OCI-M2 (cell line): ENCODE results near the gene CYP3A4.
"Not testable (repeated sequence)": the region's sequence is repeated elsewhere in the genome, so short reads cannot be mapped to it uniquely, and the experiment has no call there.

Experiments used
- DNase-seq: peaks from one replicate; lab custom pipeline; 2025; ENCODE audit not compliant: unreplicated experiment; lab: John Stamatoyannopoulos, UW

Gene CYP3A4

DNA sequence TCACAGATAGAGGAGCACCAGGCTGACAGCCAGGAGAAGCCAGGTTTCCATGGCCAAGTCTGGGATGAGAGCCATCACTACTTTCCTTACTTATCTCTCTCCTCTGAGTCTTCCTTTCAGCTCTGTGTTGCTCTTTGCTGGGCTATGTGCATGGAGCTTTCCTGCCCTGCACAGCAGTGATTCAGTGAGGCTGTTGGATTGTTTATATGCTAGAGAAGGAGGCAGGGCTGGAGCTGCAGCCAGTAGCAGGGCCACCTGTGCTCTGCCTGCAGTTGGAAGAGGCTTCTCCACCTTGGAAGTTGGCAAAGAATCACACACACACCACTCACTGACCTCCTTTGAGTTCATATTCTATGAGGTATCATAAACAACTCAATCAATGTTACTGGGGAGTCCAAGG, at the start of gene CYP3A4:
TSS of gene CYP3A4 (minus strand) at position 178 of the 400 bp plus-strand sequence. CDS start at position 75, 103 bp downstream.
- no peak for DNase-seq

DNA sequence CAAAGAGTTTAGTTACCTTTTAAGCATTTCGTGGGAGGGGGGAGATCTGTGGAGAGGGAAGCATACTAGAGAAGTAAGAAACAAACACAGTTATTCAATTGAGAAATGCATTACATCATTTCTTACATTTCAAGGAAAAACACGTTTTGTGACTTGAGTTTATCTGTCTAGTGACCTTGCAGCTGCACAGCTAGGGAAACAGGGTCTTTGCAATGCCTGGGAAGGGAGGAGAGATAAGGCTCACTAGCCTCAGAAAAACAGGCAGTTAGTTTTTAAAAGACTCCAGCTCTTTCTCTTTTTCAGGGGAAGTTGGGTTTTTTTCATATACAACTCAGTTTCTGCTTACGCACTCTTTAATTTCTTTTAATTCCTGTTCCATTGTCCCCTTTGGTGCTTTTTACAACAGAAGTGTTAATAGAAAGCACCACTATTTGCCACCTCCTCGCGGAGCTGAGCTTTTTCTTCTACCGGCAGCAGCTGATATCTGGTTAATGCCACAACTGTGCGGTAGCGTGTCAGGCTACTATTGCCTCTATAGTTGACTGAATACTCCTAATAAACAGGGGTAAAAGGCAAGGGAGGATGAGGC, 49.4 kb upstream of the CYP3A4 start:
- DNase-seq: peak; percentile 38

DNA sequence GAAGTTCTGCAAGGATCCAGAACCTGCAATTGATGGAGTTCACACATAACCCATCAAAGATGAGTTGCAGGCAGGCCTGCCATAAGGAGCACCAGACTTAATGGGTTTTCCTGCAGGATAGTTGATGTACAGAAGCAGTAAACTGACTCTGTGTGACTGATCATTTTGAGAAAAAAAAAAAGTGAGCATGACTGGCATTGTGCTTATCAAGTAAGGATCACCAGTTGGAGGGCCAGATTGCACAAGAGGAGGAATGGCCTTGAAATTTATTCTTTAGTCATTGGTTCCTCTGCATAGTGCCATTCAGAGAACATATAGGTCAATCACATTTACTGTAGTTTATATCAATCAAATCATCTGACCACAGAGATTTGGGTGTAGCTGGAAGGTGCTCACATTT, 47.6 kb upstream of the CYP3A4 start:
- no peak for DNase-seq

DNA sequence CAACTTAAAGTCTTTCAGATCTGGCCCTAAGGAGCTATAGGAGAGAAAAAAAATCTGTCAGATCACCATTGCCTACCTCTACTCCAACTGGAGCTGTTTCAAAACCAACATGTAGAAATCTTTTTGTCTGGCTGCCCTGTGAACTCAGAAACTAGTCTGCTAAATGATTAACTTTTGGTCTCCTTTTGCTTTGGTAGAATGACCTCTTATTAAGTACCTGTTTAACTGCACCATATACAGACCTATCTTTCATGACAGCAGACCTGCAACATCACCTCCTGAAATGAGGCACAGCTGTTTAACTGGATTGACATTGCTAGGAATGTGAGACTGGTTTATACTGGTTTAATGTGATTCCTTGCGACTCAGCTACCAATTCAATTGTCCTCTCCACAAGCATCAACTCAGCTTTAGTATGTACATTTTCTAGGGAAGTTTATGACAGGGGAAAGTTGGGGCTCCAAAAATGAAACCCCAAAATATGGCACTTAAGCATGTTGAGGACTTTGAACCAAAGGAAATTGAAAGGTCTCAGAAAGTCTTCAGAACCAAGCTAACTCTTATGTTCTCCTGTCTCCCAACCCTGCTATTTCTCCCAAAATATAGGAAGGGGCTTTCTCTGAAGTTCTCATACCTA, 45.7 kb upstream of the CYP3A4 start:
- no peak for DNase-seq

DNA sequence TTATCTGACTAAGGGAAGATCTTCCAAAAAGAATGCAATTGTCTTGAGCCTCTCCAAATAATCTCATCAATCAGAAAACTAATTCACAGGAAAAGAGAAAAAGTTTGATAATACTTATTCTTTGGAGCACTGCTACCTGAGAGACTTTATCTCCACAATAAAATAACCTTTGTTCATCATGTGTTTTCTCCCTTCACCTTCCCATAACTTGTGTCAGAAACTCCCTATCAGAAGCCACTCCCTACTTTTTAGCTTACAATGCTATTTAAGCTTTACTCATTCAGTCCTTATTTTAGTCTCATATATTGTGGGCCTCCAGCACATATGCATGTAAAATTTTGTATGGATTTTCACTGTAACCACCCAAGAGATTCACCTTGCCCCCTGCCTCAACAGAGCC, 44.8 kb upstream of the CYP3A4 start:
- no peak for DNase-seq

- DNase-seq: no peak
Measured at GRCh38 chr7:99827040-99827778, 43.2 kb upstream of the CYP3A4 start.

- DNase-seq: no peak
Measured at GRCh38 chr7:99825873-99826272, 41.9 kb upstream of the CYP3A4 start.

- no peak for DNase-seq
Measured at GRCh38 chr7:99825452-99825851, 41.5 kb upstream of the CYP3A4 start.

DNA sequence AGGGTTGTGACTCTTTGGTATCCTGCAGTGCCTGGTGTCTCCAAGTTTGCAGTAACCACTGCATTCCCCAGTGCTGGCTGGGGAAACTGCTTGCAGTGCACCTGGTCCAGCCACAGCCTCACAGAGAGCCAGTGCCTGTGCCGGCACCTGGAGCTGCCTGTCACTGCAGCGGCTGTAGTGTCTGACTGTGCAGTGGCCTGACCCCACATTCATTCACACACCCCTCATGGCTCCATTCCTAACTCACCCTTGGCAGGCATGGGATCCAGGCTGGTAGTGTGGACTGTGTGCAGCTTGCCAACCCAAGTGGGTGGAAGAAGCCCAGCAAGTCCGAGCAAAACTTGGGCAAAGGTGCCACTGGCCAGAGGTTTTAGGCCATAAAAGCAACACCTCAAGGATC, 40.1 kb upstream of the CYP3A4 start:
- DNase-seq: no peak

DNA sequence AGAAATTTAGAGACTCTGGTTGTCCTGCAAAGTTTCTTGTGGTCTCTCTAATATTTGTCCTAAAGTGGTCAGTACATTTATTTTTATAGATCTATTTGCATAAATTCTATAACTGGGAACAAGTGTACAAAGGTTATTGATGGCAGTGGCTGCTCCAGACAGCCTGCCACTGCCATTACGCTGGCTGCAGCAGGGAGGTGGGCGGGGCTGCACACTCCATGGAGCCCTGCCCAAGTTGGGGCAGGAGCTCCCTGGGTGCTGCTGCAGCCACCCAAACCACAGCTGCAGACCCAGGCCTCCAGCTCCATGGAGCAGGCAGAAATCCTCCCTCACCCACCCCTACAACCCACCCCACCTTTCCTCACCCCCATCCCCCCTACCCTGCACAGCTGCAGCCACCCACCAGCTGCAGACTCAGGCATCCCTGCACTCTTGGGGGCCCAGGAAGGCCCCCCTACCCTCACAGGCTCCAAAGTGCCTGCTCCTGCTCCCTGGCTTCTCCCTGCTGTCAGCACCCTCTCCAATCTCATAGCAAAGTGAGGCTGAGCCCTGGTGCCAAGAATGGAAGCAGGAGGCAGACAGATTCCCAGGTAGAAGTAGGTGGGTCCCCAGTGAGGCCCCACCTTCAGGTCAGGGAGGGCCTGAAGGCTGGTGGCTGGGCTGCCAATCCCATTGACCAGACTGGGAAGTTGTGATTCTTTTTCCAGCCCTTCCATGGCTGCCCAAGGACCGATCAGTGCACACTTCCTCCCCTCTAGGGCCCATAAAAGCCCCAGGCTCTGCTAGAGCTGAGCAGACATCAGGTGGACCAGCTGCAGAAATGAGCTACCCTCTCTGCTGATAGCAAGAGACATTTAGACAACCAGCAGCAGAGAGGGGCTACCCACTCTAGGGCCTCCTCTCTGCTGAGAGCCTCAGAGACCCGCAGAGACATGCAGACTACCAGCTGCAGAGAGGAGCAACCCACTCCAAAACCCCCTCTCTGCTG, 39.0 kb upstream of the CYP3A4 start:
- DNase-seq: no peak

DNA sequence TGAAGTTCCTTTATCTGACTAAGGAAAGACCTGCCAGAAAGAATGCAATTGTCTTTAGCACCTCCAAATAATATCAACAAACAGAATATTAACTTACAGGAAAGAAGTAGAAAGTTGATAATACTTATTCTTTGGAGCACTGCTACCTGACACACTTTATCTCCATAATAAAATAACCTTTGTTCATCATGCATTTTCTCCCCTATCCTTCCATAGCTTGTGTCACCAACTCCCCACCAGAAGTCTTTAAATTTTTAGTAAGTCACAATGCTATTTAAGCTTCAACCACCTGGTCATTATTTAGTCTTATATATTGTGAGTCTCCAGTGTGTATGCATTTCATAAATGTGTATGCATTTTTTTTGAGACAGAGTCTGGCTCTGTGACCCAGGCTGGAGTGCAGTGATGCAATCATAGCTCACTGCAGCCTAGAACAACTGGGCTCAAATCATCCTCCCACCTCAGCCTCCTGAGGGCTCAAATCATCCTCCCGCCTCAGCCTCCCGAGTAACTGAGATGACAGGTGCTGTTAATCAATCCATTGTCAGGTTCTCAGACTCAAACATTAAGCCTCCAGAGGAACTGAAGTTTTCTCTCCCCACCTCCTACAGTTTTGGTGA, 36.5 kb upstream of the CYP3A4 start:
- DNase-seq: no peak

DNA sequence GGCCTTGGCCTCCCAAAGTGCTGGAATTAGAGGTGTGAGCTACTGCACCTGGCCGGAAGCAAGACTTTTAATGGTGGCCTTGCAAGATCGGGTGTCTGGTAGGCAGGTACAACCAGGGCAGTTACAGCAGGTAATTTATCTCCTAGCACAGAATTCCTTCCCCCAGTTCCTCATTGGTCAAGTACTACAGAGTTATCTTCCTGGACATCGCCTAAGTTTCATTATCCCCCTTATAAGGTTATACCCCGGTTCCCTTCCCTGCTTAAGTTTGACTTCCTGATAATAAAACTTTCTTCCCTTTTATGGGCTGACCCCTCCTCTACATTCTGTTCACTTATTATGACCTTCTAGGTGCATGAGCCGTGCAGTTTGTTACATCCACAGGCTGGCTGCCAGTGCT, 24.8 kb upstream of the CYP3A4 start:
- DNase-seq: no peak

GRCh38 chr7:99806839-99807478, 23.0 kb upstream of the CYP3A4 start:
- no peak for DNase-seq

GRCh38 chr7:99805641-99806040, 21.7 kb upstream of the CYP3A4 start:
- no peak for DNase-seq

DNA sequence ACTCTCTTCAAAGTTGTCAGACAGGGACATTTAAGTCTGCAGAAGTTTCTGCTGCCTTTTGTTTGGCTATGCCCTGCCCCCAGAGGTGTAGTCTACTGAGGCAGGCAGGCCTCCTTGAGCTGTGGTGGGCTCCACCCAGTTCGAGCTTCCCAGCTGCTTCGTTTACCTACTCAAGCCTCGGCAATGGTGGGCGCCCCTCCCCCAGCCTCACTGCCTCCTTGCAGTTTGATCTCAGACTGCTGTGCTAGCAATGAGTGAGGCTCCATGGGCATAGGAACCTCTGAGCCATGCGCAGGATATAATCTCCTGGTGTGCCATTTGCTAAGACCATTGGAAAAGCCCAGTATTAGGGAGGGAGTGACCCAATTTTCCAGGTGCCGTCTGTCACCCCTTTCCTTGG, 19.1 kb upstream of the CYP3A4 start:
- not testable (repeated sequence) for DNase-seq

DNA sequence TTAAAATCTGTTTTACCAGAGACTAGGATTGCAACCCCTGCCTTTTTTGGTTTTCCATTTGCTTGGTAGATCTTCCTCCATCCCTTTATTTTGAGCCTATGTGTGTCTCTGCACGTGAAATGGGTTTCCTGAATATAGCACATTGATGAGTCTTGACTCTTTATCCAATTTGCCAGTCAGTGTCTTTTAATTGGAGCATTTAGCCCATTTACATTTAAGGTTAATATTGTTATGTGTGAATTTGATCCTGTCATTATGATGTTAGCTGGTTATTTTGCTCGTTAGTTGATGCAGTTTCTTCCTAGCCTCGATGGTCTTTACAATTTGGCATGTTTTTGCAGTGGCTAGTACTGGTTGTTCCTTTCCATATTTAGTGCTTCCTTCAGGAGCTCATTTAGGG, 17.4 kb upstream of the CYP3A4 start:
- DNase-seq: not testable (repeated sequence)

DNA sequence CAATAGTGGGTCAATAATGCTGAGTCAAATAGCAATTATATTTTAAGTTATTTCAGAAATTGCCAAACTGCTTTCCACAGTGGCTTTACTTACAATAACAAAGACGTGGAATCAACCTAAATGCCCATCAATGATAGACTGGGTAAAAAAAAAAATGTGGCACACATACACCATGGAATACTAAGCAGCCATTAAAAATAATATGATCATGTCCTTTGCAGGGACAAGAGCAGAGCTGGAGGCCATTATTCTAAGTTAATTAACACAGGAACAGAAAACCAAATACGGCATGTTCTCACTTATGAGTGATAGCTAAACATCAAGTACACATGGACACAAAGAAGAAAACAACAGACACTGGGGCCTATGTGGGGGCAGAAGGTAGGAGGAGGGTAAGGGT, 15.0 kb upstream of the CYP3A4 start:
- DNase-seq: no peak

- not testable (repeated sequence) for DNase-seq
Measured at GRCh38 chr7:99795864-99796263, 11.9 kb upstream of the CYP3A4 start.

DNA sequence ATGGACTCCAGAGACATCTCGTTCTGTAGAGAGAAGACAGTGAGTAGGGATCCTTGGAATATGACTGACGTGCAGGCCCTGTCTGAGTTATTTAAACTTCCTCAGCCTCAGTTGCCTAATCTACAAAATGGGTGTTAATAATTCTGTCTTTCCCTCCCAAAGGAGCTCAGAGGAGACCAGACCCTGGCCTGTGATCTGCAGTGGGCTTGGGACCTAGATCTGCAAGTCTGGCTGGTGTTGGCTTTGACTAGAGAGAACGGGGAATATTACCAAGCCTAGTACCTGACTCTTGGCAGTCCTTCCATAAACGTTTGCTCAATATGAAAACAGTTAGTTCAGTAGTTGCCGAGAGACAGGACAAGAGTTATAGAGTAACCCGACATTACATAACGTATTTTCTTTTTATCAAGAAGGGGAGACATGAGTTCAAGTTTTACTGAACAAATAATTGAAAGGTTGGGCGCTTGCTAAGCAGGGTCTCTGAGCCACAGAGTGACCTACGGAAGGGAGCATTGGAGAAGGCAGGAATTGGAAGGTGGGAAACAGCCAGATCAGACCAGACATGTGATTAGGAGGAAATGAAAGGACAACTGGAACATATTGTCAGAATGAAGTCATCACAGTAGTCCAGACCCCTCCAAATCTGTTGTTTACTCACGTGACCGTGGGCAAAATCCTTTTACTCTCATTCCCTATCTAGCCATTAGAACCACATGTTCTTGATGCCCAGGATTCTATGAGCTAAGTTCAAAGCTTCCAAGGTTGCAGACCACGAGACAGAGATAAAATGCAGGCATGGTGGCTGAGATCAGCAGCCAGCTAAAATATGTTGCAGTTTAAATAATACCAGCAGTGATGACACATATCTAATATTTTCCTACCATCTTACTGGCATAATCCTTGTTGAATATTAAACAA, 10.9 kb upstream of the CYP3A4 start:
- DNase-seq: no peak
